OCI-LY1 (cell line): ENCODE data around the gene RAD54L.

Source experiments
- H2AFZ ChIP-seq: fragments of 200-600 bp; sonication (generic), shearing (Covaris generic); 2 replicates; pipeline ENCODE4 v1.6.0; 2014; ENCODE audit warnings: antibody characterized with exemption, mild to moderate bottlenecking, low read length
- H3F3A ChIP-seq: fragments of 200-600 bp; sonication (generic), shearing (Covaris generic); 2 replicates; pipeline ENCODE4 v1.6.0; 2014; ENCODE audit warnings: mild to moderate bottlenecking, antibody characterized with exemption, low read length, moderate library complexity; ENCODE audit not compliant: insufficient read depth
- H3K27ac ChIP-seq: fragments of 200-600 bp; sonication (generic); 2 replicates; pipeline ENCODE4 v1.5.1; 2014; ENCODE audit warnings: low read length, mixed run types, mild to moderate bottlenecking, low read depth; ENCODE audit not compliant: poor library complexity, severe bottlenecking
- H3K27me3 ChIP-seq: fragments of 200-600 bp; sonication (generic); 2 replicates; pipeline ENCODE4 v1.6.0; 2014; ENCODE audit warnings: antibody characterized with exemption, mild to moderate bottlenecking, low read length, moderate library complexity; ENCODE audit not compliant: insufficient read depth
- H3K36me3 ChIP-seq: fragments of 200-600 bp; sonication (generic); 2 replicates; pipeline ENCODE4 v1.6.1; 2014; ENCODE audit warnings: mild to moderate bottlenecking, antibody characterized with exemption, low read length, moderate library complexity, mixed read lengths; ENCODE audit not compliant: insufficient read depth
- H3K4me1 ChIP-seq: fragments of 200-600 bp; sonication (generic); 2 replicates; pipeline ENCODE4 v1.5.1; 2014; ENCODE audit warnings: mild to moderate bottlenecking, low read length, moderate library complexity; ENCODE audit not compliant: insufficient read depth, severe bottlenecking
- H3K4me2 ChIP-seq: fragments of 200-600 bp; sonication (generic), shearing (Covaris generic); 2 replicates; pipeline ENCODE4 v1.6.1; 2014; ENCODE audit warnings: low read length
- H3K4me3 ChIP-seq: fragments of 200-600 bp; sonication (generic); 2 replicates; pipeline ENCODE4 v1.5.1; 2014; ENCODE audit warnings: low read length, low read depth, mild to moderate bottlenecking, mixed read lengths; ENCODE audit not compliant: poor library complexity, severe bottlenecking
- H3K79me2 ChIP-seq: fragments of 200-600 bp; shearing (Covaris generic); 2 replicates; pipeline ENCODE4 v1.6.1; 2016; ENCODE audit warnings: mixed run types, low read length, mixed read lengths; ENCODE audit not compliant: insufficient read depth
- H3K9ac ChIP-seq: fragments of 200-600 bp; sonication (generic), shearing (Covaris generic); 2 replicates; pipeline ENCODE4 v1.6.1; 2014; ENCODE audit warnings: mild to moderate bottlenecking, low read length, mixed read lengths
- H3K9me2 ChIP-seq: fragments of 200-600 bp; sonication (generic), shearing (Covaris generic); 2 replicates; pipeline ENCODE4 v1.6.1; 2014; ENCODE audit warnings: low read depth, mild to moderate bottlenecking, low read length, mixed read lengths
- H3K9me3 ChIP-seq: fragments of 200-600 bp; shearing (Covaris generic); 2 replicates; pipeline ENCODE4 v1.6.1; 2014; ENCODE audit warnings: low read length, mixed read lengths
- H4K20me1 ChIP-seq: fragments of 200-600 bp; sonication (generic), shearing (Covaris generic); 2 replicates; pipeline ENCODE4 v1.6.0; 2016; ENCODE audit warnings: mild to moderate bottlenecking, low read length; ENCODE audit not compliant: insufficient read depth
- CTCF ChIP-seq: fragments of 200-600 bp; sonication (generic), shearing (Covaris generic); IDR thresholded peaks from 2 replicates; pipeline ENCODE4 v1.5.1; 2017; ENCODE audit warnings: mild to moderate bottlenecking, antibody characterized with exemption, low read length, moderate library complexity, mixed read lengths
- EZH2 ChIP-seq: fragments of 200-600 bp; sonication (generic), shearing (Covaris generic); IDR thresholded peaks from 2 replicates; pipeline ENCODE4 v1.8.0; 2017; ENCODE audit warnings: borderline replicate concordance, mixed run types, mild to moderate bottlenecking, antibody characterized with exemption, low read length, moderate library complexity, mixed read lengths

Gene RAD54L

GRCh38 chr1:46247436-46248121, at the start of gene RAD54L:
RAD54L (plus strand) TSS chr1:46247763; CDS start chr1:46248406, 643 bp downstream.
- Histone ChIP-seq H2AFZ (0 out of 2 replicates have a peak within 1 kb of the TSS, but pooled peaks have one; percentile 15), H3K27ac (peak within 1 kb of the TSS; percentile 78), H3K9ac (peak within 1 kb of the TSS; percentile 91), H3K4me2 (peak within 1 kb of the TSS; percentile 85), H3K79me2 (no peaks in the 10 kb centered on the region), H3F3A (0 out of 2 replicates have a peak, but pooled peaks cover 6% of the 10 kb centered on the region), H3K27me3 (no peaks in the 10 kb centered on the region), H3K9me2 (no peaks in the 10 kb centered on the region), H3K4me3 (peak within 1 kb of the TSS; percentile 85), H3K9me3 (no peaks in the 10 kb centered on the region), H3K36me3 (peaks cover 32% of the 10 kb centered on the region), H4K20me1 (no peaks in the 10 kb centered on the region), H3K4me1 (peaks cover 32% of the 10 kb centered on the region)
- no peak for TF ChIP-seq CTCF
- no peak for TF ChIP-seq EZH2

GRCh38 chr1:46197964-46198811, 49.4 kb upstream of the RAD54L start, which contains the start of gene POMGNT1:
POMGNT1 (minus strand) TSS chr1:46198434; CDS start chr1:46197821, 613 bp downstream.
- H3K4me2 ChIP-seq, result peak within 1 kb of the TSS; percentile 97
- no peaks in the 10 kb centered on the region for H3K9me3 ChIP-seq
- peaks cover 4% of the 10 kb centered on the region; the same call in 1 of the 2 replicates for H3F3A ChIP-seq
- no peaks in the 10 kb centered on the region for H3K9me2 ChIP-seq
- peaks cover 4% of the 10 kb centered on the region; the same call in 1 of the 2 replicates for H3K36me3 ChIP-seq
- H3K4me1 ChIP-seq, result peaks cover 31% of the 10 kb centered on the region
- H4K20me1 ChIP-seq, result no peaks in the 10 kb centered on the region
- TF ChIP-seq CTCF (peak; percentile 37; the same call in 1 of the 2 replicates), EZH2 (no peak)
- H3K79me2 ChIP-seq, result no peaks in the 10 kb centered on the region
- no peaks in the 10 kb centered on the region for H3K27me3 ChIP-seq
- peak within 1 kb of the TSS; percentile 58 for H3K27ac ChIP-seq
- no peak within 1 kb of the TSS for H2AFZ ChIP-seq
- peak within 1 kb of the TSS; percentile 79 for H3K4me3 ChIP-seq
- H3K9ac ChIP-seq, result peak within 1 kb of the TSS; percentile 91

- Histone ChIP-seq H3K27ac (no peak overlapping the region), H4K20me1 (no peaks in the 10 kb centered on the region), H3K9me2 (no peaks in the 10 kb centered on the region), H3K36me3 (no peaks in the 10 kb centered on the region), H2AFZ (no peak overlapping the region), H3F3A (peaks cover 4% of the 10 kb centered on the region; the same call in 1 of the 2 replicates), H3K4me1 (peaks cover 35% of the 10 kb centered on the region), H3K4me2 (peak overlapping the region; percentile 90), H3K79me2 (no peaks in the 10 kb centered on the region), H3K9me3 (no peaks in the 10 kb centered on the region), H3K4me3 (peak overlapping the region; percentile 79), H3K27me3 (no peaks in the 10 kb centered on the region), H3K9ac (peak overlapping the region; percentile 82; the same call in 1 of the 2 replicates)
- no peak for TF ChIP-seq EZH2
- no peak; the same call in 1 of the 2 replicates for TF ChIP-seq CTCF
Observed at GRCh38 chr1:46199233-46199749, 48.3 kb upstream of the RAD54L start.
